Endothelial cell of umbilical vein (primary cell): ENCODE data around the gene CDH23. TPM values are rescaled to one million over a fixed set of nuclear protein-coding genes. Genes with fewer than 3 reads are reported as not detected.

Experiments
- BruUV-seq: library from RNA; stranded (reverse); fragments of 400-500 nt; replicated peaks from 2 replicates; lab custom pipeline; 2021; lab: Mats Ljungman, UMichigan
- CTCF ChIA-PET: fragments of 300-600, 350-600 bp; sonication (Branson Sonifier 250); formaldehyde crosslinking; loops from one replicate; lab custom pipeline; 2021; ENCODE audit warnings: antibody characterized with exemption, inconsistent platforms; lab: Charles Lee
- POLR2A ChIA-PET: fragments of 300-600, 350-600 bp; sonication (Branson Sonifier 250); formaldehyde crosslinking; loops from one replicate; lab custom pipeline; 2021; ENCODE audit warnings: antibody characterized with exemption, inconsistent platforms; lab: Charles Lee
- DNase-seq: peaks from one replicate; pipeline ENCODE4 v3.0.0-alpha.2; 2011; ENCODE audit warnings: low read depth, low spot score
- FAIRE-seq: peaks from 2 replicates; lab custom pipeline; 2011; peaks lifted over from hg19 to GRCh38; lab: Jason Lieb, UNC
- H2AFZ ChIP-seq: 2 replicates; pipeline ENCODE4 v1.6.0; 2012; ENCODE audit warnings: low read depth, low read length, control low read depth, inconsistent platforms
- H3K27ac ChIP-seq: 2 replicates; pipeline ENCODE4 v1.5.1; 2011; ENCODE audit warnings: low read depth, mild to moderate bottlenecking, control low read depth, low read length, moderate library complexity; ENCODE audit not compliant: insufficient read depth
- H3K27me3 ChIP-seq, 2 experiments: 2 replicates each; pipeline versions ENCODE4 v1.6.0 to v1.6.1; 2011; ENCODE audit warnings: low read length in 2 of 2, mixed read lengths in 1 of 2; ENCODE audit not compliant: control insufficient read depth in 2 of 2, insufficient read depth in 2 of 2
- H3K36me3 ChIP-seq, 2 experiments: 2 replicates in 1 of 2; 3 replicates in 1 of 2; pipeline ENCODE4 v1.5.1; 2011; ENCODE audit warnings: low read length in 2 of 2, mild to moderate bottlenecking in 1 of 2, moderate library complexity in 1 of 2; ENCODE audit not compliant: control insufficient read depth in 2 of 2, insufficient read depth in 2 of 2; ENCODE audit errors: extremely low read depth in 1 of 2
- H3K4me1 ChIP-seq: 3 replicates; pipeline ENCODE4 v1.5.1; 2011; ENCODE audit warnings: mild to moderate bottlenecking, low read length; ENCODE audit not compliant: control insufficient read depth, insufficient read depth; ENCODE audit errors: extremely low read depth
- H3K4me2 ChIP-seq: 2 replicates; pipeline ENCODE4 v1.6.1; 2011; ENCODE audit warnings: low read length, control low read depth, mixed read lengths; ENCODE audit not compliant: insufficient read depth
- H3K4me3 ChIP-seq, 3 experiments: fragments of 200-600 bp in 1 of 3; sonication (generic), shearing (Covaris generic) in 1 of 3; replicated peaks in 1 of 3; 2 replicates each; pipeline ENCODE4 v1.5.1; 2011 to 2016; ENCODE audit warnings: control low read depth in 3 of 3, low read length in 3 of 3, mild to moderate bottlenecking in 2 of 3, inconsistent platforms in 1 of 3, low read depth in 1 of 3, moderate library complexity in 1 of 3; ENCODE audit not compliant: insufficient read depth in 1 of 3
- H3K79me2 ChIP-seq: 2 replicates; pipeline ENCODE4 v1.6.0; 2012; ENCODE audit warnings: low read length, inconsistent platforms; ENCODE audit not compliant: control insufficient read depth, insufficient read depth
- H3K9ac ChIP-seq: replicated peaks from 2 replicates; pipeline ENCODE3; 2011; ENCODE audit warnings: low read length, control low read depth; ENCODE audit not compliant: insufficient read depth; ENCODE audit errors: extremely low read depth
- H3K9me1 ChIP-seq: replicated peaks from 3 replicates; pipeline ENCODE4 v1.6.0; 2011; ENCODE audit warnings: mild to moderate bottlenecking, low read length; ENCODE audit not compliant: control insufficient read depth, insufficient read depth; ENCODE audit errors: extremely low read depth
- H3K9me3 ChIP-seq: replicated peaks from 2 replicates; pipeline ENCODE4 v1.5.1; 2012; ENCODE audit warnings: low read length, inconsistent platforms; ENCODE audit not compliant: control insufficient read depth, insufficient read depth
- H4K20me1 ChIP-seq: replicated peaks from 2 replicates; pipeline ENCODE3; 2011; ENCODE audit warnings: mild to moderate bottlenecking, low read length; ENCODE audit not compliant: control insufficient read depth, insufficient read depth; ENCODE audit errors: extremely low read depth
- EZH2 ChIP-seq: IDR thresholded peaks from 2 replicates; pipeline ENCODE4 v1.6.1; 2012; ENCODE audit warnings: borderline replicate concordance, low read depth, mild to moderate bottlenecking, moderate library complexity, low read length, inconsistent platforms; ENCODE audit not compliant: severe bottlenecking
- FOS ChIP-seq: IDR thresholded peaks from 2 replicates; pipeline ENCODE4 v1.6.1; 2011; ENCODE audit warnings: mild to moderate bottlenecking, low read length, moderate library complexity, borderline replicate concordance; ENCODE audit not compliant: insufficient read depth
- GATA2 ChIP-seq: IDR thresholded peaks from 2 replicates; pipeline ENCODE4 v1.7.0; 2011; ENCODE audit warnings: low read depth, mild to moderate bottlenecking, moderate library complexity, mixed read lengths, low read length; ENCODE audit not compliant: insufficient read length, insufficient read depth
- JUN ChIP-seq: IDR thresholded peaks from 2 replicates; pipeline ENCODE4 v1.6.1; 2011; ENCODE audit warnings: borderline replicate concordance, low read depth; ENCODE audit not compliant: insufficient read length, insufficient read depth
- MYC ChIP-seq: IDR thresholded peaks from one replicate; pipeline ENCODE4 v1.6.1; 2011; ENCODE audit warnings: mild to moderate bottlenecking, low read depth, low read length
- POLR2A ChIP-seq: IDR thresholded peaks from 2 replicates; pipeline ENCODE4 v1.6.1; 2012; ENCODE audit warnings: low read depth, mild to moderate bottlenecking, control low read depth, low read length
- POLR2AphosphoS5 ChIP-seq: IDR thresholded peaks from 2 replicates; pipeline ENCODE4 v1.6.1; 2012; ENCODE audit warnings: low read depth, mild to moderate bottlenecking, control low read depth, low read length, moderate library complexity; ENCODE audit not compliant: insufficient read depth
- dilution Hi-C: fragments of 300-500 bp; cut with MboI; formaldehyde crosslinking; loops from one replicate; pipeline ENCODE4 v1.15.0; 2019; ENCODE audit warnings: low sequenced_read_pairs; ENCODE audit not compliant: extremely low pct_ligation_motif_present
- intact Hi-C: fragments of 100-400 bp; cut with micrococcal nuclease; formaldehyde crosslinking; loops from one replicate; pipeline ENCODE4 v1.10.0; 2022
- polyA plus RNA-seq, 4 experiments: library from polyadenylated mRNA; depleted of rRNA in 3 of 4; stranded (reverse) in 3 of 4; unstranded in 1 of 4; fragments of >200 nt; gene quantifications; 2 replicates each; pipeline versions ENCODE4 v1.2.1 to v1.2.3, GENCODE V29; 2011 to 2012; ENCODE audit warnings: missing spikeins in 1 of 4
- total RNA-seq: library from RNA; stranded (reverse); gene quantifications from 2 replicates; pipeline ENCODE4 v1.2.3, GENCODE V29; 2021
- TF ChIP-seq, protein P1 (sequence below): IDR thresholded peaks from 2 replicates; pipeline ENCODE4 v1.6.1; 2011; ENCODE audit not compliant: insufficient read depth, insufficient read length
- TF ChIP-seq, protein P2 (sequence below), 2 donors: IDR thresholded peaks; 1 replicate in 1 of 2; 2 replicates in 1 of 2; pipeline ENCODE4 v1.5.1; 2011; ENCODE audit warnings: low read length in 2 of 2, mild to moderate bottlenecking in 2 of 2, moderate library complexity in 2 of 2, control low read depth in 1 of 2, inconsistent platforms in 1 of 2, low read depth in 1 of 2; ENCODE audit not compliant: insufficient read depth in 1 of 2; ENCODE audit errors: extremely low read depth in 1 of 2

CDH23 gene
- total and polyA plus RNA-seq, 2 donors (not counting 3 experiments of a cell fraction or from before 2014, with no cell fraction given) = not detected

DNA sequence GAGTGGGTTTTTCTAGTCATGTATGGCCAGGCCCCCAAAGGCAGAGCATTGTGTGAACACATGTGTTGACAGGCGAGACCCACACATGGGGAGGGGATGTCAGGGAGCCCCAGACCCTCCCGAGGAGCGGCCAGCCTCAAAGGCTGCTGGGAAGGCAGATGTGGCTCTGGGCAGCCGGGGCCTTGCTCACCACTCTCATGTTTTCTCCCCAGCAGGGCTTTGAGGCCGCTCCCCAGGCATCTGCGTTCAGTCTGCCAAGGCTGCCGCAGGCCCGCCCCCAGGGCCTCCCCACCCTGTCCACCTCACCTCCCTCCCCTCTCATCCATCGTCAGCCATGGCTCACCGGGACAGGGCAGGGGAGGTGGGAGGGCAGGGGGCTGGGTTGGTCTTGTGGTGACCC, 393.2 kb downstream of the CDH23 start:
- FAIRE-seq (no peak), DNase-seq (no peak)
- Histone ChIP-seq H3K27ac (no peak overlapping the region), H3K4me1 (no peaks in the 10 kb centered on the region), H3K9ac (no peak overlapping the region), H3K9me3 (no peaks in the 10 kb centered on the region), H3K79me2 (no peaks in the 10 kb centered on the region), H2AFZ (no peak overlapping the region), H3K9me1 (no peaks in the 10 kb centered on the region), H3K27me3 (no peaks in the 10 kb centered on the region), H3K36me3 (no peaks in the 10 kb centered on the region), H3K4me3 (no peak overlapping the region), H3K4me2 (no peak overlapping the region), H4K20me1 (no peaks in the 10 kb centered on the region)
- no peak for TF ChIP-seq EZH2
- TF ChIP-seq, protein P1, sequence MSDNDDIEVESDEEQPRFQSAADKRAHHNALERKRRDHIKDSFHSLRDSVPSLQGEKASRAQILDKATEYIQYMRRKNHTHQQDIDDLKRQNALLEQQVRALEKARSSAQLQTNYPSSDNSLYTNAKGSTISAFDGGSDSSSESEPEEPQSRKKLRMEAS = no peak
- TF ChIP-seq JUN = no peak
- TF ChIP-seq, protein P2, sequence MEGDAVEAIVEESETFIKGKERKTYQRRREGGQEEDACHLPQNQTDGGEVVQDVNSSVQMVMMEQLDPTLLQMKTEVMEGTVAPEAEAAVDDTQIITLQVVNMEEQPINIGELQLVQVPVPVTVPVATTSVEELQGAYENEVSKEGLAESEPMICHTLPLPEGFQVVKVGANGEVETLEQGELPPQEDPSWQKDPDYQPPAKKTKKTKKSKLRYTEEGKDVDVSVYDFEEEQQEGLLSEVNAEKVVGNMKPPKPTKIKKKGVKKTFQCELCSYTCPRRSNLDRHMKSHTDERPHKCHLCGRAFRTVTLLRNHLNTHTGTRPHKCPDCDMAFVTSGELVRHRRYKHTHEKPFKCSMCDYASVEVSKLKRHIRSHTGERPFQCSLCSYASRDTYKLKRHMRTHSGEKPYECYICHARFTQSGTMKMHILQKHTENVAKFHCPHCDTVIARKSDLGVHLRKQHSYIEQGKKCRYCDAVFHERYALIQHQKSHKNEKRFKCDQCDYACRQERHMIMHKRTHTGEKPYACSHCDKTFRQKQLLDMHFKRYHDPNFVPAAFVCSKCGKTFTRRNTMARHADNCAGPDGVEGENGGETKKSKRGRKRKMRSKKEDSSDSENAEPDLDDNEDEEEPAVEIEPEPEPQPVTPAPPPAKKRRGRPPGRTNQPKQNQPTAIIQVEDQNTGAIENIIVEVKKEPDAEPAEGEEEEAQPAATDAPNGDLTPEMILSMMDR (IDR thresholded peaks at IDR 0.05; ENCODE audit: extremely low read depth in 1 of 2, insufficient read depth in 1 of 2, low read depth in 1 of 2, low read length in 2 of 2) = no peak
- TF ChIP-seq POLR2AphosphoS5 = no peak
- no peak for TF ChIP-seq POLR2A
- no peak for TF ChIP-seq FOS
- no peak for TF ChIP-seq MYC
- TF ChIP-seq GATA2 = no peak
- intact Hi-C loops = no loop called here
- no TSS peak for BruUV-seq
- CTCF ChIA-PET = no interaction called here
- POLR2A ChIA-PET = no interaction called here
- dilution Hi-C loops = no loop called here
